Panc1 (cell line): ENCODE measurements around the gene WNK4.

Experiments
- POLR2AphosphoS5 ChIP-seq: IDR thresholded peaks from 2 replicates; pipeline ENCODE4 v1.6.1; 2012; ENCODE audit warnings: mild to moderate bottlenecking, low read depth, low read length, moderate library complexity
- SIN3A ChIP-seq: IDR thresholded peaks from 2 replicates; pipeline ENCODE4 v1.6.1; 2012; ENCODE audit warnings: low read depth, mild to moderate bottlenecking, low read length, moderate library complexity, borderline replicate concordance; ENCODE audit not compliant: insufficient read depth
- TCF7L2 ChIP-seq: IDR thresholded peaks from 2 replicates; pipeline ENCODE4 v1.6.1; 2011; ENCODE audit warnings: mild to moderate bottlenecking, low read depth, low read length, inconsistent platforms
- TF ChIP-seq, protein P1 (sequence below): fragments of 450-650 bp; IDR thresholded peaks from 2 replicates; pipeline ENCODE4 v1.5.1; 2017; ENCODE audit warnings: mild to moderate bottlenecking
- TF ChIP-seq, protein P2 (sequence below), 2 experiments: IDR thresholded peaks; 2 replicates each; pipeline ENCODE4 v1.6.1; 2011 to 2012; ENCODE audit warnings: low read depth in 2 of 2, control low read depth in 1 of 2, low read length in 1 of 2, mild to moderate bottlenecking in 1 of 2, moderate library complexity in 1 of 2; ENCODE audit not compliant: insufficient read depth in 1 of 2

DNA sequence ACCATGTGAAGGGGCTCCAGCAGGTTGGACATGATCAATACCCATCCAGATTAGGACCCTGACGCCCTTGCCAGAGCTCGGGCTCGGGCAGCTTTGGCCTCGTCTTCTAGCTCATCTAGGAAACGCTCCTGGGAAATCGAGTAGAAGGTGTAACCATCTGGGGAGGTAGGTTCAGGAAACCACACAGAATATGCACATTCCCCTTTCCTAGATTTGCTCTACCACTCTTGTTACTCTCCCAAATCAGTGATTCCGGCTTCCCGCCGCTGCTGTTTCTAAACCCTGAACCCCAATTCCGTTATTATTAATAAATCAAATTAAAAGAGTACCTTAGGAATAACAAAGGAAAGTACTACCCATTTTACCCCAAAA is 17.6 kb downstream of the WNK4 start:
- TF ChIP-seq, protein P1, sequence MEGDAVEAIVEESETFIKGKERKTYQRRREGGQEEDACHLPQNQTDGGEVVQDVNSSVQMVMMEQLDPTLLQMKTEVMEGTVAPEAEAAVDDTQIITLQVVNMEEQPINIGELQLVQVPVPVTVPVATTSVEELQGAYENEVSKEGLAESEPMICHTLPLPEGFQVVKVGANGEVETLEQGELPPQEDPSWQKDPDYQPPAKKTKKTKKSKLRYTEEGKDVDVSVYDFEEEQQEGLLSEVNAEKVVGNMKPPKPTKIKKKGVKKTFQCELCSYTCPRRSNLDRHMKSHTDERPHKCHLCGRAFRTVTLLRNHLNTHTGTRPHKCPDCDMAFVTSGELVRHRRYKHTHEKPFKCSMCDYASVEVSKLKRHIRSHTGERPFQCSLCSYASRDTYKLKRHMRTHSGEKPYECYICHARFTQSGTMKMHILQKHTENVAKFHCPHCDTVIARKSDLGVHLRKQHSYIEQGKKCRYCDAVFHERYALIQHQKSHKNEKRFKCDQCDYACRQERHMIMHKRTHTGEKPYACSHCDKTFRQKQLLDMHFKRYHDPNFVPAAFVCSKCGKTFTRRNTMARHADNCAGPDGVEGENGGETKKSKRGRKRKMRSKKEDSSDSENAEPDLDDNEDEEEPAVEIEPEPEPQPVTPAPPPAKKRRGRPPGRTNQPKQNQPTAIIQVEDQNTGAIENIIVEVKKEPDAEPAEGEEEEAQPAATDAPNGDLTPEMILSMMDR, result no peak
- no peak for TF ChIP-seq TCF7L2
- TF ChIP-seq POLR2AphosphoS5, result no peak
- no peak for TF ChIP-seq SIN3A
- TF ChIP-seq, protein P2, sequence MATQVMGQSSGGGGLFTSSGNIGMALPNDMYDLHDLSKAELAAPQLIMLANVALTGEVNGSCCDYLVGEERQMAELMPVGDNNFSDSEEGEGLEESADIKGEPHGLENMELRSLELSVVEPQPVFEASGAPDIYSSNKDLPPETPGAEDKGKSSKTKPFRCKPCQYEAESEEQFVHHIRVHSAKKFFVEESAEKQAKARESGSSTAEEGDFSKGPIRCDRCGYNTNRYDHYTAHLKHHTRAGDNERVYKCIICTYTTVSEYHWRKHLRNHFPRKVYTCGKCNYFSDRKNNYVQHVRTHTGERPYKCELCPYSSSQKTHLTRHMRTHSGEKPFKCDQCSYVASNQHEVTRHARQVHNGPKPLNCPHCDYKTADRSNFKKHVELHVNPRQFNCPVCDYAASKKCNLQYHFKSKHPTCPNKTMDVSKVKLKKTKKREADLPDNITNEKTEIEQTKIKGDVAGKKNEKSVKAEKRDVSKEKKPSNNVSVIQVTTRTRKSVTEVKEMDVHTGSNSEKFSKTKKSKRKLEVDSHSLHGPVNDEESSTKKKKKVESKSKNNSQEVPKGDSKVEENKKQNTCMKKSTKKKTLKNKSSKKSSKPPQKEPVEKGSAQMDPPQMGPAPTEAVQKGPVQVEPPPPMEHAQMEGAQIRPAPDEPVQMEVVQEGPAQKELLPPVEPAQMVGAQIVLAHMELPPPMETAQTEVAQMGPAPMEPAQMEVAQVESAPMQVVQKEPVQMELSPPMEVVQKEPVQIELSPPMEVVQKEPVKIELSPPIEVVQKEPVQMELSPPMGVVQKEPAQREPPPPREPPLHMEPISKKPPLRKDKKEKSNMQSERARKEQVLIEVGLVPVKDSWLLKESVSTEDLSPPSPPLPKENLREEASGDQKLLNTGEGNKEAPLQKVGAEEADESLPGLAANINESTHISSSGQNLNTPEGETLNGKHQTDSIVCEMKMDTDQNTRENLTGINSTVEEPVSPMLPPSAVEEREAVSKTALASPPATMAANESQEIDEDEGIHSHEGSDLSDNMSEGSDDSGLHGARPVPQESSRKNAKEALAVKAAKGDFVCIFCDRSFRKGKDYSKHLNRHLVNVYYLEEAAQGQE (IDR thresholded peaks at IDR 0.05; ENCODE audit: insufficient read depth in 1 of 2, low read depth in 2 of 2, low read length in 1 of 2), result no peak
